ENCODE data around the gene NAA50.

NAA50 gene

DNA sequence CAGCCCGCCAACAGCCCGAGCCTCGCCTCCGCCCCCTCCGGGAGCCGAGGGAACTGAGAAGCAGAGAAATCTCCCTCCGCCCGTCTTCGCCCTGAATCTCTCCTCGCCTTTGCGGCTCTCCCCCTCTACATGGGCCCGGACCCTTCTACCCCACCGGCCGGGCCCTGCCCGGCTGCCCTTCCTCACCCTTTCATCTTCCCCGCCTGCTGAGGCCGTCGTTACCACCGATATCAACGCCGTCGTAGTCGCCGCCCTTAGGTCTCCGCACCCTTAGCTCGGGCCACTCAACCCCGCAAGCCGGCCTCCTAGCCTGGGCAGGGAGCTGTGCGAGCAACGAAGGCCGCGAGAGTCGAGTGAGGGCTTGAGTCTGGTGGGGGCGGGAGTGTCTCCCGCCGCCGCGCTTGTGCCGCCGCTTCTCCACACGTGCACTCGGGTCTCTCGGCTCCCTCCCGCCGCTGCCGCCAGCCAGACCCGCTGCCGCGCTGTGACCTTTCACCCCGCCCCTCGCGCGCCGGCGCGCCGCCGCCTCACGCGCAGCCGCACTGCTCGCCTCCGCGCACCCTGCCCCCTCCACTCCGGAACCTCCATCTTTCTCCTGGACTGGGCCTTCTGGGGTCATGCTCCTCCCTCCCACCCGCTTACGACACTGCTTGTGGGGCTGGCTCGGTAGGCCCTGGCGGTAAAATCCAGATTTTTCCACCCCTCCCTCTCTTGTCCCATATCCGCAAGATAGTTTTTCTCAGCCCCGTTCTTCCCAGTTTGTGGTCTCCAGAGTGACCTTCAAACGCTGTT, at the start of gene NAA50:
Gene NAA50, minus strand, starts transcription at position 494 of the 792 bp plus-strand sequence. Its CDS starts 300 bp downstream, at position 194.
- peak; percentile 53 to 94 (median 85) for DNase-seq

DNA sequence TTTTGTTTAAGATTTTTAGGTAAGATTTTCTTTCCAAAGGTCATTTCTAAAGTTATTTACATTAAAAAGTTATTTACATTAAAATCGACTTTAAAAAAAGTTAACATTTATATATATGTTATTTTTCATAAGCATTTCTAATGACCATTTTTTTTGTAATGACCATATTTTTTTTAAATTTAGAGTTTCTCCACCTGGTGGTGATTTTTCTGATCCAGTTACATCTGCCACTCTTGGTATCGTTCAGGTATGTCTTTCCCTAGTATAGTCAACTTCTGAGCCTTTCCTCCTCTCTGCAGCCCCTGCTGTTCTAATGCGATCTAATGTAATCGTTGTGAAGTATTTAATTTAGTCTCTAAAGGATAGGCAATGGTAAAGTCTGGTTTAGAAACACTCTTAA, 49.6 kb upstream of the NAA50 start:
- no peak for DNase-seq

DNA sequence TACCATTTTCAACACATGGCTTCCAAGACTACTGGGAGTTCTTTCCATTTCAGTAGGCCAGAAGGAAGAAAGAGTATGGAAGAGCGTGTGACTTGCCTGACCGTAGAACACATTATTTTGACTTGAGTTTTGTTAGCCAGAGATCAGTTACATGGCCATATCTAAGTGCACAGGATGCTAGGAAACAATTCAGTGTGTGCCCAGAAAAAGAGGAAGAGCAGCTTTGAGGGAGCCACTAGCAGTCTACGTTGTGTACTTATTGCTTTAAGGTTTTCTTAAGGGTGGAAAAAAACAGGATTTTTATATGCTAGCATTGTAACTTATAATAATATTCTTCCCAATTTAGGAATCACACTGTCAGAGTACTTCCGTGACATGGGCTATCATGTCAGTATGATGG, 48.5 kb upstream of the NAA50 start:
- DNase-seq = no peak

DNA sequence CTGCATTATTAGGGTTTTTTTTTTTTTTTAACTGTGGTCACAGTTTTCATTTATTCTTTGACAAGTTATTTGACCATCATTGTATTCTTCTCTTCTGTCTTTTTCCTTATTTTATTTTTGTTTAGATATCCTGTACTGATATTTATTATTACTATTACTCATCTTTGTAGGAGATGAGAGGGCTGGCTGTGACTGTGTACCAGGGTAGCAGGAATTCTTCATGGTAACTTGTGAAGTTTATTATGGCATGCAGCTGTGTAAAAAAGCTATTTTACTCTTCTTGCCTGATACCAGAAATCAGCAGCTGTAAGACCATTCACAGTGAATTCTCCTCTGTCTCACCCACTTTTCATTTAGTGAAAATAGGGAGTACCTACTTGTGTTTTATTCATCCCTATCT, 45.3 kb upstream of the NAA50 start:
- no peak for DNase-seq

DNA sequence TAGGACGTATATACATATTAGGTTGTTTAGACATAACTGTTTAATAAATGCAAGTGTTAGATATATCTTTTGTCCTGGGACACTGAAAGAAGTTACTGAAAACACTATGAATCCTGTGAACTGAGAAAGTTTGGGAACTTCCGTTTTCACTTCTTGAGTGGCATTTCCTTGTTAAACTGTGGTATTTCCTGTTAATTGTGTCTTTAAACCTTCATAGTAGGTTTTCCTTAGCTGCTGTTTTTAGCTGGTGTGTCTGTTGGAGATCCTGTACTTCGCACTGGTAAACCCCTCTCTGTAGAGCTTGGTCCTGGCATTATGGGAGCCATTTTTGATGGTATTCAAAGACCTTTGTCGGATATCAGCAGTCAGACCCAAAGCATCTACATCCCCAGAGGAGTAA, 37.9 kb upstream of the NAA50 start:
- no peak for DNase-seq

DNA sequence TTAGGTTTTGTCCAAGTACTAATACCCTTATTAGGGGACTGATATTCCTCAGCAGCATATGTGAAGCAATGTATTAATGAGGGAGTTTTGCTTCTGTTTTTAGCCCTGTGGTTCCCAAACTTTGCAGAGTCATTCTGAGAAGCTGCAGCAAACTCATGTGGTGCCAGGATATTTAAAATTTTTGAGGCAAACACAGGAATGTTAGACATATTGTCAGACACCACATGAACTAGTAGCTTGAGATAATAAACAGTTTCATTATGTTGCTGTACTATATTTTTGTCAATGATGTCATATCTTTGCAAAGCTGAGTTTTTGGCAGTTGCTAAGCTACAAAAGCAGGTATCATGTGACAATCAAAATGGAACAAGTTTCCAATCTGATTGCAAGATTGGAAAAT, 37.4 kb upstream of the NAA50 start:
- DNase-seq = peak in 1 of 56 donors; percentile 14

DNA sequence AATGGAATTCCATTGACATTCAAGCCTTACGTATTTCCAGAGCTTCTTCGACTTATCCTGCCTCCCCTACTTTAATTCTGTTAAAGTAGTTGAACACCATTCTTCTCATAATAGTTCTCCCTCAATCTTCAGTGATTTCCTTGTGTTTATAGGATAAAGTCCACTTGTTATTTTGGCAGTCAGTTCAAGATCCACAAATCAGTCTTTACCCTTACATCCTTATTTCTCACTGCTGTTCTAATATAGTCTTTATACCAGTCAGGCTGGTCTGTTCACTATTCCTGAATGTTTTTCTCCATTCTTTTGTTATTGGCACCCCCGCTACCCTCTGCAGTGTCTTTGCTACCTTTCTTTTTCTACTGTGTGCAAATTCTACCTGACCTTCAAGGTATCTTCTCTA, 30.5 kb upstream of the NAA50 start:
- DNase-seq = no peak

DNA sequence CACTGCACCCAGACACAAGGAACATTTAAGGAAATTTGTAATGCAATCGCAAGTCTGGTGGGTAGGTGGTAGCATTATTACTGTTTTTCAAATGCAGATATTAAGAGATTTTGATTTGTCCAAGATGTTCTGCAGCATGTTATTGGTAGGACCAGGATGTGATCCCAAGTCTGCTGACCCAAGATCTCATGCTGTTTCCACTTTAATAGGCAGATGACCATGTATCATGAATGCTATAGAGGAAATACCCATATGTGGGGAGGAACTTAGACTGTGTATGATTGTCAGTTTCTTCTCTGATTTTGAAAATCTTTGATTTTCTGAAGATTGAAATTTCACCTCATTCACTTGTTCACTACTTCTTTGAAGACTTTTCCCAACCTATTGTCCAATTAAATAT, 29.5 kb upstream of the NAA50 start:
- DNase-seq = no peak

DNA sequence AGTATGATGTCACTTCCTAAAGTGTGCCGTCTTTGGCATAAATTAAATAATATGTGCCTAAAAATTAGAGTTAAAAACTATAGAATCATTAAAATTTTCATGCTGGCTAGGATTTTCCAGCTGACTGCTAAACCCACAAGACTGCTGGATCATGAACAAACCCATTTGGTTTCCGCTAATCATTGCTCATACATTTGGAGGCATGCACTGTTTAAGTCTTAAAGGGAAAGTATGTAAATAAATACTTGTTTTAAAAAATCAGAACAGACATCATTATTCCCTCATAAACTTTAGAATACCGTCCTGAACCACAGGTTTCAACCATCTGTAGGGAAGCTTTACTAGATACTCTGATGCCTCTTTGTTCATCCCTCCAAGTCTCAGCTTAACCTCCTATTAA, 27.3 kb upstream of the NAA50 start:
- no peak for DNase-seq

DNA sequence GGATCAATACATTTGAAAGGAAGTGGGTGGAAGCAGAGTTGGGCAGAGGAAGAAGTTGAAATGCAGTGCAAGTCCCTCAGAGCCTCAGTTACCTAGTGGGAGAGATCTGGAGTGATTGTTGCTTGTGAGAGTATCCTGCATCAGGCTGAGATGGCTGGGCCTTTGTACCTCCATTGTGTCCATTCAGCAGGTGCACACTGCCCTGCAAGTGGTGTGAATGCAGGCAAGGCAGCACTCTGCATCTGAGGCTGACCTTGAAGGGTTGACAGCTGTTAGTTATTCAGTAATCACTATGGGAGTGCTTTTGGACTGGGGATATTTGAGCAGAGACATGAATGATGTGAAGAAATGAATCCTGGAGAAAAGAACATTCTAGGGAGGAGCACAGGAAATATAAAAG, 25.9 kb upstream of the NAA50 start:
- no peak for DNase-seq

DNA sequence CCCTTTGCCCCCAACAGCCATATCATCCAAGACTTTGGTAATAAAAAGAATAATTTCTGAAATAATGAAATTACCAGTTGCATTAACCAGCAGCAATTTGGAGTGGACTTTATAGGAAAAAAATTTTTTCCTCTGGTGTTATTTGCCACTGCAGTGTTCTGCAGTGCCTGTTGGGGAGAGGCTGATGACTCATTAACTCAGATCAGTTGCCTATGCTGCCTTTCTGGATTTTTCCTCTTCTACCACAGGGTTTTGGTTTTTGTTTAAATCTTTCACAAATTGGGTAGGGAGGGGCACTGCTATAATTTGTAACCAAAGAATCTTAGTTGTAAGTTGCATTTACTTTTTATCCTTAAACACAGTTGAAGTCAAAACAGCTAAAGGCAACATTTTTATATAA, 23.5 kb upstream of the NAA50 start:
- peak in 2 of 56 donors; percentile 1 to 16 for DNase-seq

DNA sequence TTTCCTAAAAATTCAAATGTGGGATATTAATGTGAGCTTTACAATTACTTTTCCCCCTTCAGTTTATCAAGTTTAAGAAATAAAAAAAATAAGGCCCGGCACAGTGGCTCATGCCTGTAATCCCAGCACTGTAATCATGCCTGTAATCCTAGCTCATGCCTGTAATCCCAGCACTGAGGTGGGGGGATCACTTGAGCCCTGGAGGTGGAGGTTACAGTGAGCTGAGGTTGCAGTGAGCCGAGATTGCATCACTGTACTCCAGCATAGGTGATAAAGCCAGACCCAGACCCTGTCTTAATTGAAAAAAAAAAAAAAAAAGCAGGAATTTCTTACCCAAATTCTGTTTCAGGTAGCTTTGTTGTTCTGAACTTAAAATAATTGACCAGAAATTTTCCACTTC, 18.6 kb upstream of the NAA50 start:
- DNase-seq = no peak

DNA sequence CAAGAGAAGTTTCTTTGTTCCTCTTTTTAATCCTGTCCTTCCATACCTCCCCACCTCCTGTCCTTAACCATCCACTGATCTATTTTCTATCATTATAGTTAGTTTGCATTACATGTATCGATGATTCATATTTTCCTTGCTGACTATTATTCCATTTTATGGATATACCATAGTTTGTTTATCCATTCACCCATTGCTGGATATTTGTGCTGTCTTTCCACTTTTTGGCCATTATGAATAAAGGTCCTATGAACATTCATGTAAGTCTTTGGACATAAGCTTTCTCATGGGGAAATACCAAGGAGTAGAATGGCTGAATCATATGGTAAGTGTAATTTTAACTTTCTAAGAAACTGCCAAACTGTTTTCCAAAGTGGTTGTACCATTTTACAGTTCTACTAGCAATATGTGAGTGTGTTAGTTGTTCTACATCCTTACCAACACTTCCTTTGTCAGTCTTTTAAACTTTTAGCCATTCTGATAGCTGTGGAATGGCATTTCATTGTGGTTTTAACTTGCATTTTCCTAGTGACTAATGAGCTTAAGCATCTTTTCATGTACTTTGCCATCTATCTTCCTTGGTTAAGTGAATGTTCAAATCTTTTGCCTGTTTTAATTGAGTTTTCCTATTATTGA, 12.5 kb upstream of the NAA50 start:
- no peak for DNase-seq

DNA sequence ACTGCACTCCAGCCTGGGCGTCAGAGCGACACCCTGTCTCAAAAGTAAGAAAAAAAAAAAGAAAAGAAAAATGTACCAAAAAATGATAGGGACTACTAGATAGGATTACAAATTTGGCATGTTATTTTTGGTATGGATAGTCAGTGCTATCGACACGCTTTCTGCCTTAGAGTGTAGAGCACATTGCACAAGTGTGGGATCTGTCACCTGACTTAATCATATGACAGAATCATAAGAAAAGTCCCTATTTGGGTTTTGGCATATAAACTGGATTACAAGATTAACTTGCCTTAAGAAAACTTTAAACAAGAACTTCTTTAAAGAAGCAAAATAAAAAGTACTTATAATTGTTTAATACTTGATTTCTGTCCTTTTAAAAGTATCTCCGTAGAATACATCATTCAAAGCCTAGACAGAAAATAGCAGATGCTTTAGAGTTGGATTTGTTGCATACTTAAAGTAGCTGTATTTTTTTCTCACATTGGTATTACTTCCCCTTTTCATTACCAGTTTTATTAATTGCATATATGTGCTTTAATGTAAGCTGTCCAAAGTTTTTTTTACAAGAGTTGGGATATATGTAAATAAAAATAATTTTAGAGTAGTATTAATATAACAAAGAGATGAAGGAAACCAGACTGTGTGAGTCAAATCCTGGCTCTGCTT, 8.6 kb upstream of the NAA50 start:
- no peak for DNase-seq

DNA sequence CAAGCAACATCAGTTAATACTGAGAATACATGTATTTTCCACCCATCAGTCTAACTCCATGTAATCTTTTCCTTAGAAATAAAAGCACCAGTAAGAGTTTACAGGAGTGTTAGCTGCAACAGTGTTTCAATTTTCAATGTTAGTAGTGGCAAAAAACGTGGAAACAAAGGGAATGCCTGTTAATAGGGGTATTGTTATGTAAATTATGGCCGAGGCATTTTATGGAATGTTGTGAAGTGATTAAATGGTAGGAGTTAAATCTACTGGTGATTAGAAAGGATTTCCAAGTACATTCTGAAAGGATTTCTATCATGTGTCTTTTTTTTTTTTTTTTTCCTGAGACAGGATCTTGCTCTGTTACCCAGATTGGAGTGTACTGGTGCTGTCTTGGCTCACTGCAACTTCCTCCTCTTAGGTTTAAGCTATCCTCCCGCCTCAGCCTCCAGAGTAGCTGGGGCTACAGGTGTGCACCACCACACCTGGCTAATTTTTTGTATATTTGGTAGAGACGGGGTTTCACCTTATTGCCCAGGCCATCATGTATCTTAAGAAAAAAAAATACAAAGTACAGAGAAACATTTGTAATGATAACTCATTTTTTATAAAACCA, 7.4 kb upstream of the NAA50 start:
- no peak for DNase-seq

DNA sequence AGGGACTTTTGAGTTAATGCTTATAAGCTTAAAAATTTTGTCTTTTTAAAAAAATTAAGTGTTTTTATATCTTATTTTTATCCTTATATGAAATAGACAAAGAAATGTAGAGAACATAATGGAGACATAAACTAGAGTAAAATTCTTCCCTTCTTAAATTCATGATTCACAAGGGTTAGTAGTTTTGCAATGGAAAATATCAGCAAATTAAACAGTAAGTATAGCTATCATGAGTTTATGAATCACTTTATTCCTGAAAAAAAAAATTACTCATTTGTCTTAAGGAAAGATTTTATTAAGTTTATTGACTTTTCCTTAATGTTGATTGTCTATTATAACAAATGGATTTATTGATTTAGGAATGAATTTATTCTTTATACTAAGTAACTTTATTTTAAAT, 5.1 kb upstream of the NAA50 start:
- DNase-seq = no peak

DNA sequence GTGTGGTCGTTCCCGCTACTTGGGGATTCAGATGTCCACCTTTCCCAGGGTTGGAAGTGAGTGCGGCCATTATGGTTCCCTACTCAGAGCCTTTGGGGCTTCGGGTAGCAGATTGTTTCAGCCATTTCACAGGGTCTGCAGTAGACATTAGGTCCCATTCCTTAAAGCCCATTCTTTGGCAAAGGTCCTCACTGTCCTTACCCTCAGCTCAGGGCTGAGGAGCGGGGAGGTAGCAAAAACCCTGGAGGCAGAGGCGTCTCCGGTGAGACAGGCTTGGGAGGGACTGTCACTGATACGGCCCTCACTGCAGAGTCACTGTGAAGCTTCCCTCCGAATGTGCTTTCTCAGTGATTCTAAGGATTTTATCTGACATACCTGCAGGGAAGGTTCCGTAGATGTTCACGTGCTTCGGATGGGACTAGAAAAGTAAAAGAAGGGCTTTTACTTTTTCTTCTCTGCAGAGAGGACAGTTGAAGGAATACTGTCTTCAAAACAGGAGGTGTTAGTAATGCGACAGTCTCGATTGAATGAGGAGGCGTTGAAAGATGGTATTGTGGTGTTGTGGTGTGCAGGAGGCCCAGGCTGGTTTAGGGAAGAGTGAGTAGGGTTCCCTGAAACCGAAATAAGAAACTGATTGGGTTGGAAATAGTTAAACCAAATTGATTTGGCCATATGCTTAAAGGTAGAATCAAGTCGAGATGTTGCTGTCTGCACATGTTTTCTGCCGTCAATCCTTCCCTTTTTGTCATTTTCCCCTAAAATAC, 1.4 kb upstream of the NAA50 start:
- peak in 10 of 56 donors; percentile 18 to 53 (median 37) for DNase-seq

DNA sequence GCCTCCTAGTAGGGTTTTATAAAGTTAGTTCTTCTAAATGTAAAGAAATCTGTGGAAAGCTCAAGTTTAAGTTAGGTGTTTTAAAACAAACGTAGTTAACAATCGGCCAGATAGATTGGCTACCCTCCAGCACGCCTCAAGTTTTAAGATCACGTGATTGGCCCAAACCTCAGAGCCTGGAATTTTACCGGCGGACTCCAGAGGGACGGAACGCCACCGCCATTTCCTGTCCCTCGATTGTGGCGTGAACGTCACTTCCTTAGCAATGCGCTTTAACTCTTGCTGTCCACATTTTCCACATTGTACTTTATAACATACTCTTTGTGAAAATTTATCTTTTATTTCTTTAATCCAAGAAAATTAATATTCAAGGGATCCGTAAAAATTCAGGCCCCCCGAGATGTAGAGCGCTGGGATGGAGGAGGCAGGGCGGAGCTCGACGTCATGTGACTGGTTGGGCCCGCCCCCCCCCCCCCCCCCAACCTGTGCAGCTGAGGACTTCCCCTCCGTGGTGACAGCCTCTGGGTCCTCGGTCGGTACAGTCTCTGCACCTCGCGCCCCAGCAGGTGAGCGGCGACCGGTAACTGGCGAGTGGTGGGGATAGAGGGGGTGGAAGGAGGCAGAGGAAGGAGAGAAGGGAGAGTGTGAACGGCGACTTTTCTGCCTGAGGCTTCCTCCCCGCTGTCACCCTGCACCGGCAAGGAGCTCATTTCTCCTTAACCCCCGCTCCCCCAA, 666 bp upstream of the NAA50 start, which contains the start of gene ATP6V1A:
Gene ATP6V1A, plus strand, starts transcription at position 488 of the 735 bp plus-strand sequence. CDS start 31,719 bp downstream, outside the sequence.
- DNase-seq = peak; percentile 46 to 95 (median 87)

DNA sequence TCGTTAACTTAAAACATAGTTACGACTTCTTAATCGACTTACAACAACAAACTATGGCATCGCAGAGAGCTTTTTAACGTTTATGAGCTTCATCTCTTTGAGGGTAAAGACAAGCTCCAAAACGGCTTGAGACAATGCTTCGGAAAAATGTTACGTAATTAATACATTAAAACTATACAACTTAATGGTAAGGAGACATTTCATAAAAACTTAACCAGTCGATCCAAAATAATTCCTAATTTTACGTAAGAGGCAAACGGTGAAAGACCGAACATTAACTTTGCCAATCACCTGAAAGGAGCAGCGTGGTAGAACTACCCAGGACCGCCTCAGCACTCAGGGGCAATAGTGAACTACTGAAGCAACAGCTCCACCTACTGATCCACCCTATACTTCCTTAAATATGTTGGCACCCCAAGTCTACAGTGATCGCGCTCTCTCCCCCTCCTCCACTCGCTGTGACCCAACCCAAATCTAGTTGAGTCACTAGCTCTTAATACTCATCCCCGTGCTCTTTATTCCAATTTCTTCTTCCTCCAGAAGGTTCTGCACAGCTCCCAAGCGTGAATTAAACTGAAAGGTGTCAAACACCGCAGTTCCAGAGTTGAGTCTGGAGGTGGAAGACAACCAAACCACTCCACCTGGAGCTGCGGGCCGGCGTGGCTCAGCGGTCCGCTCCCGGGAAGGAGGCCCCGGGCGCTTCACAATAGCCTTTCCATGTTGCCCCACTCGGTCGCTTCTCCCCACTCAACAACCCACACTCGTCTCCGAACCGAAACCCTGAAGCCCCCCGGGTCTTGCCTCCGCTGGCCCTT, 901 bp downstream of the NAA50 start:
- peak in 46 of 56 donors; percentile 5 to 71 (median 34) for DNase-seq

Data from amygdala (tissue), 56 donors.